Stomach (tissue), 9 donors: ENCODE measurements around the gene UTP14A. TPM values are rescaled to one million over a fixed set of nuclear protein-coding genes. Genes with fewer than 3 reads are reported as not detected.

Experiments
- DNase-seq, 2 donors: peaks; one replicate each; pipeline versions ENCODE4 v3.0.0 to v3.0.0-alpha.2; 2013 to 2019
- H3K27ac ChIP-seq, 5 donors: fragments of 200-600 bp in 4 of 5; sonication (generic) in 4 of 5; one replicate each; pipeline ENCODE4 v1.5.1; 2013 to 2019; ENCODE audit warnings: mild to moderate bottlenecking in 1 of 5, moderate library complexity in 1 of 5
- H3K27me3 ChIP-seq, 3 donors: fragments of 200-600 bp; sonication (generic); one replicate each; pipeline ENCODE4 v1.5.1; 2017 to 2019; ENCODE audit warnings: mixed run types in 1 of 3
- H3K36me3 ChIP-seq, 4 donors: fragments of 200-600 bp; sonication (generic); 1 replicate in 3 of 4; 2 replicates in 1 of 4; pipeline ENCODE4 v1.5.1; 2016 to 2019
- H3K4me1 ChIP-seq, 4 donors: fragments of 200-600 bp; sonication (generic); one replicate each; pipeline ENCODE4 v1.5.1; 2016 to 2019
- H3K4me3 ChIP-seq, 4 donors: fragments of 200-600 bp; sonication (generic) in 3 of 4; one replicate each; pipeline ENCODE4 v1.5.1; 2016 to 2019; ENCODE audit warnings: mild to moderate bottlenecking in 1 of 4
- H3K9me3 ChIP-seq, 4 donors: fragments of 200-600 bp; sonication (generic); one replicate each; pipeline ENCODE4 v1.5.1; 2016 to 2019
- CTCF ChIP-seq, 7 experiments: fragments of 450-650 bp in 4 of 7; fragments of 200-600 bp in 3 of 7; sonication (generic) in 3 of 7; IDR thresholded peaks; one replicate each; pipeline ENCODE4 v1.5.1; 2016 to 2019; ENCODE audit warnings: antibody characterized with exemption in 7 of 7, control low read depth in 2 of 7, mild to moderate bottlenecking in 1 of 7
- EP300 ChIP-seq: sonication (generic); formaldehyde crosslinking; IDR thresholded peaks from one replicate; pipeline ENCODE4 v1.6.1; 2017; ENCODE audit warnings: antibody characterized with exemption
- POLR2A ChIP-seq, 4 donors: fragments of 450-650 bp; IDR thresholded peaks; one replicate each; pipeline ENCODE4 v1.6.1; 2016; ENCODE audit warnings: antibody characterized with exemption in 4 of 4, control low read depth in 2 of 4, mild to moderate bottlenecking in 1 of 4, moderate library complexity in 1 of 4
- POLR2AphosphoS5 ChIP-seq, 3 donors: sonication (generic); formaldehyde crosslinking; IDR thresholded peaks; one replicate each; pipeline ENCODE4 v1.6.1; 2016; ENCODE audit warnings: antibody characterized with exemption in 3 of 3
- WGBS, 5 donors: extraction: QIAGEN DNeasy Blood & Tissue Kit in 3 of 5; methylation state at CpG; one replicate each; pipeline versions ENCODE4 v1.1.5 to v1.1.7; 2013 to 2018; 5-methylcytosine and 5-hydroxymethylcytosine counted together
- intact Hi-C: fragments of 100-400 bp; cut with DNase I; formaldehyde crosslinking; loops from one replicate; pipeline ENCODE4 v1.15.1; 2023; ENCODE audit warnings: low total_unique reads
- polyA plus RNA-seq, 3 donors: library from polyadenylated mRNA; stranded (reverse); fragments of 200-250 nt; gene quantifications; one replicate each; pipeline ENCODE4 v1.2.3, GENCODE V29; 2013
- total RNA-seq, 5 donors: library from RNA; depleted of rRNA; stranded (reverse); fragments of >200 nt; gene quantifications; one replicate each; pipeline versions ENCODE4 v1.1.0 to v1.2.3, GENCODE V29; 2014 to 2016
- donor health status: healthy with polysubstance abuse.
- donor health status: Bipolar disorder and iron deficiency.
- donor health status: healthy.

Gene UTP14A
- total and polyA plus RNA-seq, 8 donors: 4.1 to 18.1 (median 13.2) TPM

DNA sequence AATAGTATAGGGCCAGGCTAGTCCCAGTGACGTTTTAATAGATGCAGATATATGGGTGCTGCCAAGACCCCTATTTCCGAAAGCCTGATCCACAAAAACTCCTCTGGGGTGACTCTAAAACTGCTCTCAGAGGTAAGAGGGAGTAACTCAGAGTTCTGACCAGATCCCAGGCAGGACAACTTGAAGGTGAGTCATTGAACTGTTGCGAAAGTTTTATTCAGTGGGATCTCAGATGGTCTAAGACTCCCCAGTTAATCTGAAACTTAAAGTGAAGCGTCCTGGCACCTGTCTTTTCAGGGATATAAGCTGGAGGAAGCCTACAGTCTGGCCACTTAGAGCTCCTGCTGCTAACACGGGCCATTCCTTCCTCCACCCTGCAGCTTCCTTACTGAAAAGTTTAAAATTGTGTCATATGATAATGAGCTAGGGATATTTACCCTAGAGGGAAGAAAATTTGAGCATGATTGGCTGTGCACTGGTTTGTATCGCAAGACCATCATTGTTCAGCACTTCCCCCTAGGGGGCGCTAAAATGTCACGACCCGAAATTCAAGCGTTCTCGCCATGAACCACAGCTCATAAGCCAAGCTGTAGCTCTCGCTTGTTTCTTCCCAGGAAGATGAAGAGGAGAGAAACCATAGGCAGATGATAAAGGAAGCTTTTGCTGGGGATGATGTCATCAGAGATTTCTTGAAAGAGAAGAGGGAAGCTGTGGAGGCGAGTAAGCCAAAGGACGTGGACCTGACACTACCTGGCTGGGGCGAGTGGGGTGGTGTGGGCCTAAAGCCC, 19.5 kb downstream of the UTP14A start:
- peak in 5 of 7 experiments; percentile 16 to 62 (median 54) for TF ChIP-seq CTCF (IDR thresholded peaks at IDR 0.05)
- TF ChIP-seq POLR2AphosphoS5 (IDR thresholded peaks at IDR 0.05): peak in 1 of 3 donors; percentile 40
- no peak for TF ChIP-seq POLR2A (IDR thresholded peaks at IDR 0.05)
- Histone ChIP-seq H3K36me3 (peaks cover under 1 to 66% (median 60%) of the 10 kb centered on the region in 4 donors), H3K4me1 (peaks cover 0 to 8% (median 1%) of the 10 kb centered on the region in 4 donors), H3K27me3 (no peaks in the 10 kb centered on the region), H3K27ac (peak overlapping the region in 1 of 5 donors; percentile 27), H3K4me3 (no peak overlapping the region), H3K9me3 (no peaks in the 10 kb centered on the region)
- DNase-seq: peak; percentile 69 to 89
- intact Hi-C loops: no loop called here
- 37 to 43% (median 37%) methylated on average over 13 to 15 of the region's 15 CpGs for WGBS, 5 donors

DNA sequence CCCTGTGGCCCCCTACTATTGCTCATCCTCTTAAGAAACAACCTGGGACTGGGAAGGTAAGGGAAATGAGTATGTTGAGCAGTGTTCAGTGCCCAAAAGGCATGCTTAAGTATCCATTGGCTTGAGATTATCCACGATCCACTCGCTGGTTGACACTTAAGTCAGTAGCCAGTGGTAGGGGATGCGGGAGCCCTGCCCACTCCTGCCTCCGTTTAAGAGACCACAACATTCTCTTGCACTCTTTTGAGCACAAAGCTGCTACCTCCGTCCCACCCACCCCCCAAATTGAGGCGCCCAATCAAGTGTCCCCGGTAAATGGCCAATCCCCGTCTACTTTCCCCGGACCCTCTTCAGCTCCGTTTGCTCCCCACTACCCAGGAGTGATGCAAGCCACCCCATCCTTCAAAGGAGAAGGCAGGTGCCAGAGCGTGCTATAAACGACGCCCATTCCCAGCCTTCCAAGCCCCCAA, 25.0 kb downstream of the UTP14A start:
- Histone ChIP-seq H3K36me3 (peaks cover 0 to 25% (median 21%) of the 10 kb centered on the region in 4 donors), H3K27ac (peak overlapping the region; percentile 83 to 91 (median 86)), H3K4me3 (peak overlapping the region; percentile 53 to 58 (median 58)), H3K27me3 (no peaks in the 10 kb centered on the region), H3K9me3 (no peaks in the 10 kb centered on the region), H3K4me1 (no peaks in the 10 kb centered on the region)
- 2 to 40% (median 10%) methylated on average over 9 to 13 of the region's 13 CpGs for WGBS, 5 donors
- no peak for DNase-seq
- TF ChIP-seq POLR2A (IDR thresholded peaks at IDR 0.05): no peak
- intact Hi-C loops: no loop called here

DNA sequence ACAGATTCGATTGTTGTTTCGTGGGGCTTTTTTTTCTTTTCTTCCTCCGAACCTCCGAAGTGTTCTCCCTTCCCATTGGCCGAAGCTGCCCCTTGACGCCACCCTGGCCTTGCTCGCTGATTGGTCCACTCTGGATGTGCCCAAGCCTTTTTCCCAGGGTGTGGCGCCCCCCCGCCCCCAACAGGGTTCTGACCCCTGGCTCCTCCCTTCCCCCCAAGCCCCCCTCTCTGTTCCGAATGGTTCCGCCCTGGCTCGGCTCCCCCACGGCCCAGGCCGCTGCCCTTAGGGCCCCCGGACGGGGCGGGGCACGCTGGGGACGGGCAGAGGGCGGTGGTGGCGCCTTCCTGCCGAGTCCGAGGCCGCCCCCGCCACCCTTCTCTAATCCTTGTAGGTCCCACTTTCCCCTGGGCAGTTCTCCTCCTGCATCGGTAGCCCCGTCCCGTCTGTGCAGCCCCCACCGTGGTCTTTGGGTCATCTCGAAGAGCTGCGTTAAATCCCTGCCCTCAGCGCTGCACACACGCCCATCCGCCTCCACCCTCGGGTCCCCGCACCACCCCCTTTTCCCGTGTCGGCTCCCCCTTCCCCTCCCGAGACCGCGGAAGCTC, 25.5 kb downstream of the UTP14A start:
- no peaks in the 10 kb centered on the region for H3K27me3 ChIP-seq
- TF ChIP-seq POLR2AphosphoS5 (IDR thresholded peaks at IDR 0.05) (peak in 2 of 3 donors; percentile 13 to 63), POLR2A (IDR thresholded peaks at IDR 0.05) (no peak), CTCF (IDR thresholded peaks at IDR 0.05) (no peak), EP300 (no peak)
- no peaks in the 10 kb centered on the region for H3K4me1 ChIP-seq
- H3K4me3 ChIP-seq: peak overlapping the region; percentile 53 to 58 (median 58)
- H3K36me3 ChIP-seq: peaks cover 0 to 22% (median 17%) of the 10 kb centered on the region in 4 donors
- 0 to 59% (median 4%) methylated on average over 14 to 38 of the region's 41 CpGs for WGBS, 5 donors
- DNase-seq: peak; percentile 88 to 96
- intact Hi-C loops: no loop called here
- H3K9me3 ChIP-seq: no peaks in the 10 kb centered on the region
- peak overlapping the region; percentile 86 to 95 (median 90) for H3K27ac ChIP-seq

DNA sequence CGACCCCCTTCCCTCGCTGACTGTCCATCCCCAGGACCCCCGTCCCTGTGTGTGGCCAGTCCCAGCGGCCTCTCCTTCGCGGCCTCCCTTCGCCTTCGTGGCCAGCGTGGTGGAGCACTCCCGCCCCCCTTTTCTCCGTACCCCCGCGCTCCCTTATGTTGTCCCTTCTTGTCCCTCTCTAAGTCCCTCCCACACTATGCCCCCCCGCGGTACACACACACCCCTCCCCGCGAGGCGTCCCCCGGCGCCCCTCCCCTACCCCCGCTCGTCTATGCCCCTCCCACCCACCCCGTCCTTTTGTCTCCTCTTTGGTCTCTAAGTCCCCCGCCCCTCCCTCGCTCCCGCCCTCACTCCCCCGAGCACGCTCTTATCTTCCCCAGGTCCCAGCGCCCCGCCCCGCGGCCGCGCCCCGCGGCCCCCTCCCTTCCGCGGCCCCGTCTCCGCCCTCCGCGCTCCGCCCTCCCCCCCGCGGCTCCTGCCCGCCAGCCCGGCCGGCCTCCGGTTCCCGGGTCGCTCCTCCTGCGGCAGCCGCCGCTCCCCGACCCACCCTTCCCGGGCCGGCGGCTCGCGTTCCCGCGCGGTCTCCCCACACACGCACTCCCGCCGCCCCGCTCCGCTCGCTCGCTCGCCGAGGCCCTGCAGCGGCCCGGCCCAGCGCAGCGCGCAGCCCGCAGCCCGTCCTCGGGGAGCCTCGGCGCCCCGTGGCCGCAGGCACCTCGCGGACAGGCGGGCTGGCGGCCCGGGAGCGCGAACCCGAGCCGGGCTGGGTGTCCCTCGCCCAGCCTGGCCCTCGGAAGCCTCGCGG, 26.3 kb downstream of the UTP14A start:
- intact Hi-C loops: no loop called here

More for the DNA sequence above, 26.3 kb downstream of the UTP14A start:
- peak overlapping the region; percentile 86 to 95 (median 90) for H3K27ac ChIP-seq
- H3K36me3 ChIP-seq: peaks cover 0 to 19% (median 10%) of the 10 kb centered on the region in 4 donors
- TF ChIP-seq POLR2A (IDR thresholded peaks at IDR 0.05) (no peak), CTCF (IDR thresholded peaks at IDR 0.05) (no peak), POLR2AphosphoS5 (IDR thresholded peaks at IDR 0.05) (no peak), EP300 (no peak)
- H3K27me3 ChIP-seq: no peaks in the 10 kb centered on the region
- DNase-seq: peak; percentile 89 to 95
- H3K9me3 ChIP-seq: no peaks in the 10 kb centered on the region
- H3K4me1 ChIP-seq: no peaks in the 10 kb centered on the region
- H3K4me3 ChIP-seq: peak overlapping the region; percentile 53 to 58 (median 58)
- 2 to 54% (median 13%) methylated on average over 6 to 66 of the region's 97 CpGs for WGBS, 5 donors
